ENCODE data around the gene METTL8. TPM values are rescaled to one million over a fixed set of nuclear protein-coding genes. Genes with fewer than 3 reads are reported as not detected.

The METTL8 gene
- total and polyA plus RNA-seq, 4 experiments from 2014 or later = 11.2 to 22.1 (median 18.4) TPM

DNA sequence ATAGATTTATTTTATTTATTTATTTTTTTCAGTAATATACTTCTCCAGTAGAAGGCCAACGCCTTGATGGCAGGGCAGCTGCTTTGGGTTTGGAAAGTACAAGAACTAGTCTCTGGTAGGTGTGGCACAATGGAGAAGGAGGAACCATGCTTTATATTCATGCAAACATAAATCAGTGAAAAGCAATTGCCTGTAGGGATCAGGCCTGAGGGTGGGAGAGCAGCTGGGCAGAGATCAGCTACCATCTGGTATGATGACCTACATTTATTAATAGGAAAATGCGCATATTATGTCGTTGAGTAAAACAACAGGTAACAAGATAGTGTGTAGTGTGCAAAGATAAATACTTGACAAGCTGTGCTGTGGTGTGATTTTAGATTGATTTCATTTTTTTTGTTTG, 152.7 kb downstream of the METTL8 start:
- Mint-ChIP-seq H3K27ac (no peak overlapping the region), H3K27me3 (peaks cover 0 to 1% of the 10 kb centered on the region in 2 donors), H3K4me3 (no peak overlapping the region), H3K4me1 (no peaks in the 10 kb centered on the region), H3K36me3 (no peaks in the 10 kb centered on the region), H3K9me3 (peaks cover 0 to 5% (median 1%) of the 10 kb centered on the region in 8 donors)
- Histone ChIP-seq H3K4me1 (ENCODE audit: insufficient read depth, low read length) (no peaks in the 10 kb centered on the region), H3K36me3 (ENCODE audit: insufficient read depth, low read length) (no peaks in the 10 kb centered on the region), H3K27me3 (ENCODE audit: insufficient read depth, low read length) (no peaks in the 10 kb centered on the region), H3K4me3 (ENCODE audit: low read length in 2 of 2) (no peak overlapping the region), H3K27ac (ENCODE audit: low read depth, low read length) (no peak overlapping the region), H3K9me3 (ENCODE audit: control insufficient read depth in 1 of 2, low read length in 2 of 2) (no peaks in the 10 kb centered on the region)
- intact Hi-C loops (cut with micrococcal nuclease) = no loop called here
- CTCF ChIA-PET (ENCODE audit: partially characterized antibody) = interaction anchor here (1.5 kb wide), 1 partner anchor 16 kb away, joined by 3 read pairs; no protein-coding TSS in a partner anchor
- no peak for DNase-seq
- POLR2A ChIA-PET (ENCODE audit: partially characterized antibody) = no interaction called here

DNA sequence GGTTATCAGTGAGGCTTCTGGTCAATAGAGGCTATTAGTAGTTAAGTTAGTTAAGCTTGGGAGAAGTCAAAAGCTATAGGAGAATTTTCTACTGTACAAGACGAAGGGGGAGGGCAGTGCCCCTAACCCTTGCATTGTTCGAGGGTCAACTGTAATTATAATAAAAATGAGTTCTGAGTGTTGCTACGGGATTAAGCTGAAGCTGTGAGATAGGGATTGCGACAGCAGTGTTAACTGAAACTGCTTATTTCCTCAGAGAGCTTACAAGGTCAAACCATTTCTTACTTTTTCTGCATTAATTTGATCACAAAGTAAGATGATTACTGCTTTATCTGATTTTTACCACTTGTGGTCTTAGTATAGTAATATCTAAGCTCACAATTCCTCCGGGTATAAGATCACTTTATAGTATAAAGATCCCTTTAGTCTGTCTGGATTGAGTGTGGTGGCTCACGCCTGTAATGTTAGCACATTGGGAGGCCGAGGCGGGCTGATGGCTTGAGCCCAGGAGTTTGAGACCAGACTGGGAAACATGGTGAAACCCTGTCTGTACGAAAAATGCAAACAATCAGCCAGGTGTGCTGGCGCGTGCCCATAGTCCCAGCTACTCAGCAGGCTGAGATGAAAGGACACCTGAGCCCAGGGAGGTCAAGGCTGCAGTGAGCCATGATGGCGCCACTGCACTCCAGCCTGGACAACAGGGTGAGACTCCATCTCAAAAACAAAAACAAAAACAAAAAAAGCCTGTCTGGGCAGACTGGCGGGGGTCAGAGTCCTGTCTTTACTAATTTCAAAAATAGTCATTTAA, 153.6 kb downstream of the METTL8 start:
- no peak for DNase-seq
- CTCF ChIA-PET (ENCODE audit: partially characterized antibody) = interaction anchor here (1.5 kb wide), 1 partner anchor 17 kb away, joined by 3 read pairs; no protein-coding TSS in a partner anchor
- no peaks in the 10 kb centered on the region for H3K4me1 Mint-ChIP-seq
- Histone ChIP-seq H3K9me3 (ENCODE audit: control insufficient read depth in 1 of 2, low read length in 2 of 2) (no peaks in the 10 kb centered on the region), H3K27me3 (ENCODE audit: insufficient read depth, low read length) (no peaks in the 10 kb centered on the region), H3K4me3 (ENCODE audit: low read length in 2 of 2) (no peak overlapping the region), H3K4me1 (ENCODE audit: insufficient read depth, low read length) (no peaks in the 10 kb centered on the region), H3K36me3 (ENCODE audit: insufficient read depth, low read length) (no peaks in the 10 kb centered on the region), H3K27ac (ENCODE audit: low read depth, low read length) (no peak overlapping the region)
- peaks cover 0 to 5% (median 1%) of the 10 kb centered on the region in 8 donors for H3K9me3 Mint-ChIP-seq
- intact Hi-C loops (cut with micrococcal nuclease) = no loop called here
- H3K36me3 Mint-ChIP-seq = no peaks in the 10 kb centered on the region
- POLR2A ChIA-PET (ENCODE audit: partially characterized antibody) = no interaction called here
- peaks cover 0 to 1% of the 10 kb centered on the region in 2 donors for H3K27me3 Mint-ChIP-seq
- H3K4me3 Mint-ChIP-seq = peak overlapping the region in 1 of 8 donors; percentile 54
- no peak overlapping the region for H3K27ac Mint-ChIP-seq

- Mint-ChIP-seq H3K9me3 (peaks cover 0 to 5% (median 1%) of the 10 kb centered on the region in 8 donors), H3K4me1 (no peaks in the 10 kb centered on the region), H3K27me3 (no peaks in the 10 kb centered on the region), H3K36me3 (no peaks in the 10 kb centered on the region), H3K4me3 (no peak overlapping the region), H3K27ac (no peak overlapping the region)
- CTCF ChIA-PET (ENCODE audit: partially characterized antibody) = interaction anchor here (0.9 kb wide), 1 partner anchor 166 kb away, joined by 3 read pairs; no protein-coding TSS in a partner anchor
- intact Hi-C loops (cut with micrococcal nuclease) = no loop called here
- POLR2A ChIA-PET (ENCODE audit: partially characterized antibody) = no interaction called here
- no peaks in the 10 kb centered on the region for H3K9me3 ChIP-seq (ENCODE audit: control insufficient read depth in 1 of 2, low read length in 2 of 2)
- H3K36me3 ChIP-seq (ENCODE audit: insufficient read depth, low read length) = no peaks in the 10 kb centered on the region
- H3K4me3 ChIP-seq (ENCODE audit: low read length in 2 of 2) = no peak overlapping the region
- H3K27me3 ChIP-seq (ENCODE audit: insufficient read depth, low read length) = no peaks in the 10 kb centered on the region
- no peaks in the 10 kb centered on the region for H3K4me1 ChIP-seq (ENCODE audit: insufficient read depth, low read length)
- DNase-seq = no peak
- no peak overlapping the region for H3K27ac ChIP-seq (ENCODE audit: low read depth, low read length)
Measured at GRCh38 chr2:171274757-171275156, 159.0 kb downstream of the METTL8 start.

GRCh38 chr2:171271971-171272436, 161.8 kb downstream of the METTL8 start:
- H3K4me3 ChIP-seq (ENCODE audit: low read length in 2 of 2) = no peak overlapping the region
- no peaks in the 10 kb centered on the region for H3K36me3 Mint-ChIP-seq
- no peak overlapping the region for H3K27ac ChIP-seq (ENCODE audit: low read depth, low read length)
- H3K27ac Mint-ChIP-seq = no peak overlapping the region
- ChIA-PET POLR2A (ENCODE audit: partially characterized antibody) (no interaction called here), CTCF (ENCODE audit: partially characterized antibody) (interaction anchor here (0.8 to 1.0 kb wide), 2 partner anchors 43 to 72 kb away, joined by 3 to 4 read pairs; no protein-coding TSS in a partner anchor)
- H3K4me1 ChIP-seq (ENCODE audit: insufficient read depth, low read length) = no peaks in the 10 kb centered on the region
- no peaks in the 10 kb centered on the region for H3K27me3 Mint-ChIP-seq
- H3K27me3 ChIP-seq (ENCODE audit: insufficient read depth, low read length) = no peaks in the 10 kb centered on the region
- no peak overlapping the region for H3K4me3 Mint-ChIP-seq
- H3K9me3 Mint-ChIP-seq = no peaks in the 10 kb centered on the region
- no peaks in the 10 kb centered on the region for H3K4me1 Mint-ChIP-seq
- no peaks in the 10 kb centered on the region for H3K36me3 ChIP-seq (ENCODE audit: insufficient read depth, low read length)
- no peak for DNase-seq
- no peaks in the 10 kb centered on the region for H3K9me3 ChIP-seq (ENCODE audit: control insufficient read depth in 1 of 2, low read length in 2 of 2)
- intact Hi-C loops (cut with micrococcal nuclease) = no loop called here

GRCh38 chr2:171271386-171271785, 162.4 kb downstream of the METTL8 start:
- no peaks in the 10 kb centered on the region for H3K9me3 Mint-ChIP-seq
- POLR2A ChIA-PET (ENCODE audit: partially characterized antibody) = no interaction called here
- H3K27me3 ChIP-seq (ENCODE audit: insufficient read depth, low read length) = no peaks in the 10 kb centered on the region
- H3K4me1 ChIP-seq (ENCODE audit: insufficient read depth, low read length) = no peaks in the 10 kb centered on the region
- no peak overlapping the region for H3K4me3 ChIP-seq (ENCODE audit: low read length in 2 of 2)
- no peak overlapping the region for H3K27ac Mint-ChIP-seq
- H3K27me3 Mint-ChIP-seq = no peaks in the 10 kb centered on the region
- H3K36me3 Mint-ChIP-seq = no peaks in the 10 kb centered on the region
- intact Hi-C loops (cut with micrococcal nuclease) = no loop called here
- no peak overlapping the region for H3K4me3 Mint-ChIP-seq
- no peaks in the 10 kb centered on the region for H3K9me3 ChIP-seq (ENCODE audit: control insufficient read depth in 1 of 2, low read length in 2 of 2)
- CTCF ChIA-PET (ENCODE audit: partially characterized antibody) = interaction anchor here (1.0 kb wide), 1 partner anchor 43 kb away, joined by 3 read pairs; no protein-coding TSS in a partner anchor
- H3K27ac ChIP-seq (ENCODE audit: low read depth, low read length) = no peak overlapping the region
- no peak for DNase-seq
- no peaks in the 10 kb centered on the region for H3K36me3 ChIP-seq (ENCODE audit: insufficient read depth, low read length)
- no peaks in the 10 kb centered on the region for H3K4me1 Mint-ChIP-seq

DNA sequence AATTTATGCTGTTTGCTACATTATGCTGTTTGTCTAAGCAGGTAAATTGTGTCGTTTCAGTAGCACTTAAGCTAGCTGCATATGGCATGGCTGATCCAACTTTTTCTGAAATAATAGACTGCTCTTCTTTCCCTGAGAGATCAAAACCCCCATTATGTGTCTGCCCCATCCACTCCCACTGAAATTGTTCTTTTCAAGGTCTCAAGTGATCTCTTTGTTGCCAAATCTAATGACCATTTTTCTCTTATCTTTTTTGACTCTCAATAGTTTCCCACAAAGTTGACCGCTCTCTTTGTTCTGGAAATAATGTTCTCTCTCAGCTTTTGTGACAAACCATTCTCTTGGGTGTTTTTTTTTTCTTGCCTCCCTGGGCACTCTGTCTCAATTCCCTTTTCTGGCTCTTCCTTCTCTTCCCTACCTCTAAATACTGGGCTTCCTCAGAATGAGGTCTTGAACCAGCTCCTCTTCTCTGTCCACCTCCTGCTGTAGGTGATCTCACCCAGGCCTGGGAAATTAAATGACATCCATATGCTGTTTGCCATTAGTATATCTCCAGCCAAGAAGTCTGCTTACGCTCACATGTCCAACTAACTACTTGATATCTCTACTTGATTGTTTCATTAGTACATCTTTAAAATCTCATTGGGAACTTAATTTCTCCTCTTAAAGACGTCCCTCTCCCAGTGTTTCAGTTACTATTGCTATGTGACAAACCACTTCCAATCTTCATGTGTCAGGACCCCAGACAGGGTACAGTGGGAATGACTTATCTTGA, 165.7 kb downstream of the METTL8 start:
- H3K27me3 ChIP-seq (ENCODE audit: insufficient read depth, low read length) = no peaks in the 10 kb centered on the region
- H3K4me3 Mint-ChIP-seq = no peak overlapping the region
- H3K4me1 ChIP-seq (ENCODE audit: insufficient read depth, low read length) = no peaks in the 10 kb centered on the region
- no peaks in the 10 kb centered on the region for H3K27me3 Mint-ChIP-seq
- ChIA-PET CTCF (ENCODE audit: partially characterized antibody) (no interaction called here), POLR2A (ENCODE audit: partially characterized antibody) (interaction anchor here (1.0 kb wide), 1 partner anchor 19 kb away, joined by 3 read pairs; no protein-coding TSS in a partner anchor)
- DNase-seq = no peak
- H3K27ac ChIP-seq (ENCODE audit: low read depth, low read length) = no peak overlapping the region
- H3K36me3 ChIP-seq (ENCODE audit: insufficient read depth, low read length) = no peaks in the 10 kb centered on the region
- H3K36me3 Mint-ChIP-seq = no peaks in the 10 kb centered on the region
- no peak overlapping the region for H3K27ac Mint-ChIP-seq
- no peaks in the 10 kb centered on the region for H3K9me3 ChIP-seq (ENCODE audit: control insufficient read depth in 1 of 2, low read length in 2 of 2)
- no peaks in the 10 kb centered on the region for H3K9me3 Mint-ChIP-seq
- intact Hi-C loops (cut with micrococcal nuclease) = no loop called here
- no peaks in the 10 kb centered on the region for H3K4me1 Mint-ChIP-seq
- H3K4me3 ChIP-seq (ENCODE audit: low read length in 2 of 2) = no peak overlapping the region
